Measurements from ENCODE around the gene PSME3IP1. TPM values are rescaled to one million over a fixed set of nuclear protein-coding genes. Genes with fewer than 3 reads are reported as not detected.

PSME3IP1 gene
- polyA plus RNA-seq, 1 of the 3 experiments (the other 2 are of a cell fraction): 80.9 TPM

GRCh38 chr16:57150682-57151330 lies 35.0 kb downstream of the PSME3IP1 start (continued):
- TF ChIP-seq ZBTB33 (IDR thresholded peaks at IDR 0.05; ENCODE audit: borderline replicate concordance, low read depth) (no peak), PBX3 (IDR thresholded peaks at IDR 0.05) (no peak), MXI1 (IDR thresholded peaks at IDR 0.05; ENCODE audit: low read depth, low read length) (no peak)

- TF ChIP-seq ELF1 (IDR thresholded peaks at IDR 0.05) (no peak), NRF1 (IDR thresholded peaks at IDR 0.05; ENCODE audit: low read depth, low read length) (no peak), RFX5 (IDR thresholded peaks at IDR 0.05; ENCODE audit: low read length) (no peak), SMC3 (IDR thresholded peaks at IDR 0.05; ENCODE audit: low read depth, low read length) (no peak), USF2 (IDR thresholded peaks at IDR 0.05; ENCODE audit: borderline replicate concordance, low read depth, low read length) (no peak), YY1 (IDR thresholded peaks at IDR 0.05; ENCODE audit: low read depth) (no peak), REST (IDR thresholded peaks at IDR 0.05; ENCODE audit: low read depth, low read length) (no peak)
- Histone ChIP-seq H3K27me3 (ENCODE audit: insufficient read depth) (no peaks in the 10 kb centered on the region), H2AFZ (ENCODE audit: low read depth) (no peak overlapping the region), H3K4me1 (ENCODE audit: control insufficient read depth in 1 of 2, insufficient read depth in 2 of 2, low read depth in 1 of 2, low read length in 1 of 2) (peaks cover 19 to 34% of the 10 kb centered on the region in 2 experiments; a peak in 3 of 4 replicates), H3K4me2 (no peak overlapping the region), H3K9me3 (no peaks in the 10 kb centered on the region), H3K36me3 (replicated peaks in 1 of 2; ENCODE audit: control insufficient read depth in 1 of 2, insufficient read depth in 2 of 2, low read length in 1 of 2) (peaks cover 16 to 34% of the 10 kb centered on the region in 2 experiments), H3K27ac (ENCODE audit: low read depth in 2 of 2, low read length in 1 of 2) (no peak overlapping the region; a peak in 1 of 4 replicates), H3K4me3 (ENCODE audit: low read depth in 2 of 2, low read length in 1 of 2) (no peak overlapping the region), H3F3A (replicated peaks; ENCODE audit: insufficient read depth) (peaks cover 6% of the 10 kb centered on the region), H4K20me1 (ENCODE audit: insufficient read depth) (no peaks in the 10 kb centered on the region), H3K9ac (no peak overlapping the region), H3K79me2 (ENCODE audit: insufficient read depth) (no peaks in the 10 kb centered on the region), H3K9me2 (no peaks in the 10 kb centered on the region)
- no peak for DNase-seq
- CTCF ChIA-PET: interaction anchor here (0.9 to 4.6 kb wide), 7 partner anchors 20 to 177 kb away, joined by 3 to 21 read pairs (median 3); partner anchors contain the start of genes ARL2BP and CPNE2
- POLR2A ChIA-PET: no interaction called here
- 96% methylated on average over 7 of the region's 10 CpGs for WGBS (ENCODE audit: low lambda C conversion rate)
Observed at GRCh38 chr16:57149391-57149790, 36.4 kb downstream of the PSME3IP1 start.
